Keratinocyte (primary cell): ENCODE data around the gene ABCC4.

Experiments used
- EZH2 ChIP-seq: IDR thresholded peaks from one replicate; pipeline ENCODE4 v1.6.1; 2012; ENCODE audit warnings: inconsistent platforms, mild to moderate bottlenecking, low read length, moderate library complexity
- TF ChIP-seq, protein P1 (sequence below), 3 experiments: IDR thresholded peaks in 1 of 3; conservative IDR thresholded peaks in 1 of 3; optimal IDR thresholded peaks in 1 of 3; 2 replicates in 2 of 3; 3 replicates in 1 of 3; pipeline versions ENCODE3 to v1.5.1; 2011; ENCODE audit warnings: low read length in 3 of 3, mild to moderate bottlenecking in 3 of 3, moderate library complexity in 2 of 3, control low read depth in 1 of 3, inconsistent platforms in 1 of 3; ENCODE audit not compliant: insufficient read depth in 2 of 3; ENCODE audit errors: extremely low read depth in 1 of 3

GRCh38 chr13:95239283-95239682 is 62.0 kb downstream of the ABCC4 start:
- TF ChIP-seq, protein P1, sequence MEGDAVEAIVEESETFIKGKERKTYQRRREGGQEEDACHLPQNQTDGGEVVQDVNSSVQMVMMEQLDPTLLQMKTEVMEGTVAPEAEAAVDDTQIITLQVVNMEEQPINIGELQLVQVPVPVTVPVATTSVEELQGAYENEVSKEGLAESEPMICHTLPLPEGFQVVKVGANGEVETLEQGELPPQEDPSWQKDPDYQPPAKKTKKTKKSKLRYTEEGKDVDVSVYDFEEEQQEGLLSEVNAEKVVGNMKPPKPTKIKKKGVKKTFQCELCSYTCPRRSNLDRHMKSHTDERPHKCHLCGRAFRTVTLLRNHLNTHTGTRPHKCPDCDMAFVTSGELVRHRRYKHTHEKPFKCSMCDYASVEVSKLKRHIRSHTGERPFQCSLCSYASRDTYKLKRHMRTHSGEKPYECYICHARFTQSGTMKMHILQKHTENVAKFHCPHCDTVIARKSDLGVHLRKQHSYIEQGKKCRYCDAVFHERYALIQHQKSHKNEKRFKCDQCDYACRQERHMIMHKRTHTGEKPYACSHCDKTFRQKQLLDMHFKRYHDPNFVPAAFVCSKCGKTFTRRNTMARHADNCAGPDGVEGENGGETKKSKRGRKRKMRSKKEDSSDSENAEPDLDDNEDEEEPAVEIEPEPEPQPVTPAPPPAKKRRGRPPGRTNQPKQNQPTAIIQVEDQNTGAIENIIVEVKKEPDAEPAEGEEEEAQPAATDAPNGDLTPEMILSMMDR (optimal IDR thresholded peaks at IDR 0.05 in 1 of 3, IDR thresholded peaks at IDR 0.05 in 1 of 3, conservative IDR thresholded peaks at IDR 0.05 in 1 of 3; ENCODE audit: extremely low read depth in 1 of 3, insufficient read depth in 2 of 3, low read length in 3 of 3) = no peak
- TF ChIP-seq EZH2 = no peak
